Measurements from ENCODE around the gene NAPSA.

The NAPSA gene

DNA sequence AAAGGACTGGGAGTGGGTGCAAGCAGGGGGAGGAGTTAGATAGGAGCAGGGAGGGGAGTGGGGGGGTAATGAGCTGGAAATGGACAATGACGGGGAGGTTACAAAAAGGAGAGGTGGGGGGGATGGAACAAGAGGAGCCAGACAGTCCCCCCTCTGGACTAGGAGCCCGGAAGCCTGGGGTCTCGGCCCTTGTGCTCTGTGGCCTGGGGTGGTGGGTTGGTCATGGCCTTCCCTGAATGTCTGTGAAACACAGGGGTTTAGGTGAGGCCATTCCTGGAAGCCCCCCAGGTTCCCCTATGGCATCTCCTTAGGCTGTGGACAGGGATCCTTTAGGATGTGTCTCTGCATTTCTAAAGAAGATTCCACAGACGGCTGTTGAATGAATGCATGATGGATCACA is 48.3 kb downstream of the NAPSA start:
- DNase-seq (ENCODE audit: low read depth in 2 of 2) = no peak

DNA sequence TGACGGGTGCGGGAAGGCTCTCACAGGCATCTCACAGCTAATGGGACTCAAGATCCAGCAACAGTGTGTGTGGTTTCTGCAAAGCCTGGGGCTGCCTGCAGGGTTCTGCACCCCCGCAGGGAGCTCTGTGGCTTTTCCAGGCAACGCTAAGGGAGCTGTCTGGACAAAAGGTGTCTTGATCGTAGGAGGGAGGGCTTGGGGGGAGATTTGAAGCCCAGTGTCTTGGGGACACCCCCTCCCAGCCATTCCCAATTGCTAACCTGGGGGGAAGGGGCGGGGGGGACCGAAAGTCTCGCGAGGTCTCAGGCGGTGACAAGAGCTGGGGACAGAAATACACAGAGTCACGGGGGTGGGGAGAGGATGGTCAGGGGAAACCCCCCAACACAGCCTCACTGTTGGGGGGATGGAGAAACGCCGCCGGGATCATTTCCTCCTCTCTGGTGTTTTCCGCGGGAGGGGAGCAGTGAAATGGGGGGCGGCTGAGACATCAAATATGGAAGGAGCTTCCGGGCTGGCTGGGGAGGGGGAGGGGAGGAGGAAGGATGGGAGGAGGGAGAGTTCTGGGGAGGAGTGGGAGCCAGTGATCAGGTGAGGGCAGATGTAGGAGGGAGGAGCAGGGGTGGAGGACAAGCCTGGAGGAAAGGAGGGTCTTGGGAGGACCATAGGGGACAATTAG is 49.5 kb downstream of the NAPSA start:
- DNase-seq (ENCODE audit: low read depth in 2 of 2) = peak in 1 of 2 donors; percentile 41

DNA sequence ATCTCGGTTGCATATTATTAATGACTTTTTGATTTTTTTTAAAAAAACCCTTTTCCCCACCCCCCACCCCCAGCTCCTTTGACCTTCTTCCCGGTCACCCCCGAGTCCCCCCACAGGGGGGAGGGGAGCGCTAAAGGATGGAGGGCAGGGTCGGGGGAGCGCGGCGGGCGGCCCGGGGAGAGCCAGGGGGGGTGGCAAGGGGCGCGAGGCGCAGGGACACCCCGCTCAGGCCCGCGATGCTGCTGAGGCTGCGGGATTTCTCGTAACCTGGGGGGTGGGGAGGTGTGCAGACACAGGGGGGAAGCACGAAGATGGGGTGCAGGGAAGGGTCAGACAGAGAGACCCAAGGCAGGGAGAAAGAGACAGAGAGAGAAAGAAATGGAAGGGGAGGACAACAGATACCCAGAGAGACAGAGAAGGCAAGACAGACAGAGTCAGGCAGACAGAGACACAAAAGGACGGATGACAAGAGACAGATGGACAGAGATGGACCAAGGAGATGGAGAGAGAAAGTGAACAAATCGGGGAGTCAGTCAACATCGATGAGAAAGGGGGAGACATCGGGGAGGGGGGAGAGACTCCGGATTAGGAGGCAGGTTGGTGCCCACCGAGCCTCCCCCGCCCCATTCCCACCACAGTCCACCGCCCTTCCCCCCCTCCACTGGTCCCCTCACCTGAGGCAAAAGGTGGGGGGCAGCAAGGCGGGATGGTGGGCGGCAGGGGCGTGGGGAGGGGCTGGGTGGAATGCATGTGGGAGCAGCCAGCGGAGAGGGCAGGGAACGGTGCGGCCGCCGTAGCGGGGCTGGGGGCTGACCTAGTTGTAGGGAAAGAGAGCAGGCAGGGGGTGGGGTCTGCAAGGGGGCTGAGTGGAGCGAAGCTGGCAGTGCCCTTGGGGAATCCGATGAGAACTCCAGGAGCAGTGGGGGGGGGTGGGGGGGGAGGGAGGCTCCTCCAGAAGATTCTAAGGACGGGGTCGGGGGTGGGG is 50.4 kb downstream of the NAPSA start:
- DNase-seq (ENCODE audit: low read depth in 2 of 2) = no peak

DNA sequence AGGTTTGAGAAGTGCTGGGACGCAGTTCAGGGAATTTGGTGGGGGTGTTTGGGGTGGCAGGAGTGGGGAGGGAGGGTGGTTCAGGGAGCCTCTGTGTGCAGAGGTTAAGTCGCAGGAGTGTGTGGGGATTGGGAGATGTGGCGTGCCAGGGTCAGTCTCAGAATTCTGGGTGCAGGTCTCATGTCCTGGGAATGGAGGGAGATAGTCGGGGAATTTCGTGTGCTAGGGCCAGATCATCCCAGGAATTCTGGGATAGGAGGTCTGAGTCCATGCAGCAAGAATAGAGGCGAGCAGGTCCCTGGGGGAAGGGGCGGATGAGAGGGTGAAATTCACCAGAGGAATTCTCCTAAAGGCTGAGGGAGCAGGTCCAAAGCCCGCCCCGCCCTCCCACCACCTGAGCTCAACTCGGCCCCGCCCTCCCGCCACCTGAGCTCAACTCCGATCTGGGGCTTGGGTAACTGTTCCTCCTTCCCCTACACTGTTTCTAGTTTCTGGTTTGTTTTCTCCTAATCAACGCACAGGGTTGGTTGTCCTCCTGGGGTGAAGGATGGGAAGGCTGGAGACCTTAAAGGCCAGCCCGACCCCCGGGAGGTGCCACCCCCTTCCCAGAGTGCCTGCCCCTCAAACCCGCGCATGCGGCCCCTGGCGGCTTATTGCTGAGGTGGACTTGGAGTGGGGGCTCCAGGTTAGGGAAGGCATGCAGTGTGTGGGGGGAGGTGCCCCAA is 51.5 kb downstream of the NAPSA start:
- no peak for DNase-seq (ENCODE audit: low read depth in 2 of 2)

DNA sequence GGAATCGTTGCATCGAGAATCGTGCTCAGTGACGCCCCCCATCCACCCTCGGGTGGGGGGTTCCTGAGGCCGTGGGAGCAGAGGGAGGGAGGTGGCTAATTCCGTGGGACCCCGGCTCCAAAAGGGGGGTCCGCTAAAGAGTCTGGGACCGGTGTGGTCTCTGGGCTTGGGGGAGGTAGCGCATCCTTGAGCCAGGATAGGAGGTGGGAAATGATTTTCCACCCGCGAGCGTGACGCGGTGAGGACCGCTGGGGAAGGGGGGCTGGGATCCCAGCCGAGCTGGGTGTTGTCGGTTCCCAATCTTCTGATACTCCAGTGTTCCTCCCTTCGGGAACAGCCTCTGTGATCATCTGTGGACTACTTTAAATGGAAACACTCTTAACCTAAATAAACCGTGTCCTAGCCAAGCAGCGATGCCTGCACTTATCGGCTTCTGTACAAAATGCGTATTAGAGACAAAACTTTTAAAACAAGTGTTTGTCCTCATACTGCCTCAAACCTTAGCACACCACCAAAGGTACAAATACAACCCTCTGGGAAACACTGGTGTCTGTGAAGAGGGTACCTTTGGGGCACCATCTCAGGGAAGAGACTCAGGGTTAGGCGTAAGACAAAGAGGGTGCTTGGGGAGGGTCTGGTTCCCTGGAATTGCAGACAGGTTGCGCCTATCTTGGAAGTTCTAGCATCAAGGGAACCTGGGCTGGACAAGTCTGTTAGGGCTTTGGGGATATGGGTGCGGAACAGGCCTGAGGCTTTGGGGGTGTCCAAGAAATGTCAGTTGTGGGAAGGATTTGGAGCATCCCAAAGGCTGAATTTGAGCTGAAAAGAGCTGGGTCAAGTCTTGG is 52.2 kb downstream of the NAPSA start:
- no peak for DNase-seq (ENCODE audit: low read depth in 2 of 2)

DNA sequence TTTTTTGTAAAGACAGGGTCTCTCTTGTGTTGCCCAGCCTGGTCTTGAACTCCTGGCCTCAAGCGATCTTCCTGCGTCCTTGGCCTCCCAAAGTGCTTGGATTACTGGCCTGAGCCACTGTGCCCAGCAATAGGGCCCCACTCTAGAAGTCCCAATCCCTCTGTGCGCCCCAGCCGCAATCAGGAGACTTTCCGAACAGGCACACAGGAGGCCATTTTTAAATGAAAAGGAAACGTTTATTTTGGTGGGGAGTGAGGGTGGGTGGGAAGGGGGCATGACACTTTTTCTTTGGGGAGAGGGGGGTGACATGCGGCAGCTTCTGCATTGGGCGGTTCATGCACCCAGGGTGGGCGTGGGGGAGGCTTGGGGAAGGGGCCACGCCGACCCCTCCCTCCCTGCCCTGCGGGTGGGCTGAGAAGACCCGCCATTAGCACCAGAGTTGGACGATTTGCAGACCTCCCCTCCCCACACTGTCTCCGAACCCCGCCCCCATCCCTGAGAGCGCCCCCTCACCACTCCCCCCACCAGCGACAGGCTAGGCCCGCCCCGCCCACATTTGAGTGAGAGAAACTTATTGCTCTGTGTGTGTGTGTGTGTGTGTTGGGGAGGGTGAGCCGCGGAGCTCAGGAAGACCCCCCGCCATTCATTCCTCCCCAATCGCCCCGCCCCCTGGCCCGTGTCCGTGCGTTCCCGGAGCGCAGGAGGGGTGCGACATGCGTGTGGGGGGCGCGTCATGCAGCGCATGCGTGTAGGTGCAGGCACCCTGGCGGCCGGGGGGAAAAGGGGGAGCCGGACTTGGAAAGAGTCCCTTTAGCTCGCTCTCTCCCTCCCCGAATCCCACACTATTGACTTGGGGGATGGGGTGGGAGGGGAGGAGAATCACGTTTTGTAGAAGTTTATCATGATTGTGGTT is 53.5 kb downstream of the NAPSA start:
- DNase-seq (ENCODE audit: low read depth in 2 of 2) = no peak

DNA sequence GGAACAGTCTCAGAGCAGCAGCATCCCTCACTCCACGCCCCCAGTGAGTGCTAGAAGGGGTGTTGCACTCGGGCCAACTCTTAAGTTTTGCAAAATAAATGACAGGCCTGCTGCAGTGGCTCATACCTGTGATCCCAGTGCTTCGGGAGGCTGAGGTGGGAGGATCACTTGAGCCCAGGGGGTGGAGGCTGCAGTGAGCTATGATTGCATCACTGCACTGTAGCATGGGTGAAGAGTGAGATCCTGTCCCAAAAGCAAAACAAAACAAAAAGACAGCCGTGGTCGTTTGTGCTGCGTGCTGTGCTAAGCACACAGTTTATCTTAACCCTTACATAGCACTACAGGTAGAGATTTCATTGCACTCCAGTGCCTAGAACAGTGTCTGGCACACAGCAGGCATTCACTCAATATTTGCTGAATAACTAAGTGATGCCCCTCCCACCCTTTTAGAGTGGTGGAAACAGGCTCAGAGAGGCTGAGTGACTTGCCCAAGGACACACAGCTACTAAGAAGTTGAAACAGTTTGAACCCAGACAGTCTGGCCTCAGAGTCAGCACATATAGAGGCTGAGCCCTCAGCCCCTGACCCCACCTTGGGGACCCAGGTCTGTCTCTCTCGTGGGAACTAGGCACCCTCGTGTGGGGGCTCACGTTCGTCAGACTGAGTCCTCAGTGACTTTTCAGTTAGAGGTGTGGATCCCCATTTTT is 54.5 kb downstream of the NAPSA start:
- no peak for DNase-seq (ENCODE audit: low read depth in 2 of 2)

DNA sequence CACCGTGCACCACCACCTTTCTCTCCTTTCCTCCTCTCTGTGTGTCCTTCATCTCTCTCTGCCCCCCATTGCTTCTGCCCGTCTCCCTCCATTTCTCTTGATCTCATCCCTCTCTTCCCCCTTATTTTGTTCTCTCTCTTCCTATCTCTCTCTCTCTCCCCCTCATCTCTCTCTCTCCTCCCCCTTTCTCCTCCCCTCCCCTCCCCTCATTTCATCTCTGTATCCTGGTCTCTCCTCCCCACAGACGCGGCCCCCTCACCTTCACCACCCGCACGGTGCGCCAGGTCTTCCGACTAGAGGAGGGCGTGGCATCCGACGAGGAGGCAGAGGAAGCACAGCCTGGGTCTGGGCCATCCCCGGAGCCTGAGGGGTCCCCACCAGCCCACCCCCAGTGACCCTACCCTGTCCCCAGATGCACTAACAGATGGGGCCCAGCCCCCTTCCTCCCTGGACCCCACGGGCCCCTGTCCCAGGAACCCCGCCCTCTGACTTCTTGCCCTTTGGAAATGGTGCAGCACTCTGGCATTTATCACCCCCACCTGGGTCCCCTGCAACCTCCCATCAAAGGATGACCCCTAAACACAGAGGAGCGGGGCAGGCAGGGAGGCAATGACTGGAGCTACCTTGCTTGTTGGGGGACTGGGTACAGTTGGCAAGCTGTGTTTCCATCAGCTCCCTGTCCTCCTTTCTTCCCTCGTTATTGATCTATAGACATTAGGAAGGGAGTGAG is 55.9 kb downstream of the NAPSA start:
- DNase-seq (ENCODE audit: low read depth in 2 of 2) = no peak

DNA sequence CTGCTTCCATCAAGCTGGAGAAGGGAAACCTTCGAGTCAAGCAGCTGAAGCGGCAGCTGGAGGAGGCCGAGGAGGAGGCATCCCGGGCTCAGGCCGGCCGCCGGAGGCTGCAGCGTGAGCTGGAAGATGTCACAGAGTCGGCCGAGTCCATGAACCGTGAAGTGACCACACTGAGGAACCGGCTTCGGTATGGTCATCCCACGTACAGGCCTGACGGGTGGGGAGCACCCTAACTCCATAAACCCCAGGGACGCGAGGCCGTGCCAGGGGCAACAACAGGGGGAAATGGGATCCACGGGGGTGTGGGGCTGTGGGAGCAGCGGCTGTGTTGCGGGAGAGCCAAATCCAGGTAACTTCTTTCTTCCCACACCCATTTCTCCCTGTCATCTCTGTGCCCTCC is 56.4 kb downstream of the NAPSA start:
- DNase-seq (ENCODE audit: low read depth in 2 of 2) = no peak

All from stimulated activated CD4-positive, alpha-beta T cell treated with anti-CD3 and anti-CD28 coated beads, Interleukin-4, amount 100 ng/mL, for 48 hours (primary cell).